H1 (cell line): ENCODE results near the gene TTC6.

Source experiments
- CTBP2 ChIP-seq: IDR thresholded peaks from 2 replicates; pipeline ENCODE4 v1.7.0; 2011; ENCODE audit warnings: borderline replicate concordance, mild to moderate bottlenecking, moderate library complexity, mixed read lengths, low read length; ENCODE audit not compliant: insufficient read depth, insufficient read length
- EZH2 ChIP-seq: fragments of 200-600 bp; sonication (generic); IDR thresholded peaks from 2 replicates; pipeline ENCODE4 v1.7.1; 2012; ENCODE audit warnings: low read depth, mild to moderate bottlenecking, moderate library complexity, low read length, inconsistent platforms; ENCODE audit not compliant: severe bottlenecking
- PHF8 ChIP-seq: fragments of 200-600 bp; sonication (generic); conservative IDR thresholded peaks from 2 replicates; pipeline ENCODE4 v1.7.1; 2012; ENCODE audit warnings: low read depth, mild to moderate bottlenecking, inconsistent platforms, low read length, moderate library complexity
- POLR2A ChIP-seq, 2 experiments: IDR thresholded peaks; 1 replicate in 1 of 2; 2 replicates in 1 of 2; pipeline ENCODE4 v1.6.1; 2011; ENCODE audit warnings: low read depth in 2 of 2, low read length in 2 of 2, mild to moderate bottlenecking in 2 of 2; ENCODE audit errors: control extremely low read depth in 1 of 2
- POLR2AphosphoS5 ChIP-seq: IDR thresholded peaks from 2 replicates; pipeline ENCODE4 v1.6.1; 2011; ENCODE audit warnings: low read depth, low read length
- RFX5 ChIP-seq: IDR thresholded peaks from 2 replicates; pipeline ENCODE4 v1.6.1; 2011; ENCODE audit warnings: low read depth, low read length, improper control_type of control experiment, borderline replicate concordance
- ZNF274 ChIP-seq: IDR thresholded peaks from 2 replicates; pipeline ENCODE4 v1.7.0; 2012; ENCODE audit warnings: low read length, borderline replicate concordance; ENCODE audit errors: extremely low read depth
- TF ChIP-seq, protein P1 (sequence below), 3 experiments: IDR thresholded peaks; 1 replicate in 2 of 3; 2 replicates in 1 of 3; pipeline versions ENCODE4 v1.5.1 to v1.6.1; 2011; ENCODE audit warnings: low read length in 3 of 3, mild to moderate bottlenecking in 3 of 3, inconsistent platforms in 2 of 3, low read depth in 1 of 3, moderate library complexity in 1 of 3; ENCODE audit not compliant: insufficient read depth in 1 of 3; ENCODE audit errors: control extremely low read depth in 1 of 3

DNA sequence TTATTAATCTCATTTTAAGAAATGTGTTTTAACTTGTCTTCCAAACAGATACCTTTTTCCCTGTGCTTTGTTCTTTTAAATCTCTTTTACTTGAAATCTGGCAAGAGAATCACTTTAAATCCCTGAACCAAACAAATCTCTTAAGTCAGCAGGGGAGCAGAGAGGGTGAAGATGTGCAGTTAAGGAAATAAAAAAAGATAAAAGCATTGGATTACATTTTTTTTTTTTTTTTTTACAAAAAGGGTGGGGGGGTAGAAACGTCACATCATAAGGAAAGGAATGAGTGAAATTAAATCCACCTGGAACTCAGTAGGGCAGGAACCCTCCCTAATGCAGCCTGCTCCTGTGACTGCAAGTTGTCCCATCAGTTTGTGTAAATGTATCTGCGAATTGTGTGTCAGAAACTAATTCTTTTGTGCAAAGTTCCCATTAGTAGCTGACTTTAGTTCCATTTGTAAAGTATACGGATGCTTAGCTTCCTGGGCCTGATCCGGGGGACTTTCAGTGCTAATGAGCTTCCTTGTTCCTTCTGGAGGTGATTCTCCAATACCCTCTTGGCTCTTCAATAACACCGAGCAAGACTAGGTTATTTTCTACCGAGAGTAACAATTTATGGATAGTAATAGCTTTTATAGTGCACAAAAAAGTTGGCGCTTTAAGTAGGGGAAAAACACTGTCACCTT lies 1.5 kb downstream of the TTC6 start:
- TF ChIP-seq POLR2A (IDR thresholded peaks at IDR 0.05; ENCODE audit: control extremely low read depth in 1 of 2, low read depth in 2 of 2, low read length in 2 of 2) (no peak), EZH2 (no peak), RFX5 (no peak), PHF8 (no peak), CTBP2 (no peak), ZNF274 (no peak), POLR2AphosphoS5 (no peak)
- TF ChIP-seq, protein P1, sequence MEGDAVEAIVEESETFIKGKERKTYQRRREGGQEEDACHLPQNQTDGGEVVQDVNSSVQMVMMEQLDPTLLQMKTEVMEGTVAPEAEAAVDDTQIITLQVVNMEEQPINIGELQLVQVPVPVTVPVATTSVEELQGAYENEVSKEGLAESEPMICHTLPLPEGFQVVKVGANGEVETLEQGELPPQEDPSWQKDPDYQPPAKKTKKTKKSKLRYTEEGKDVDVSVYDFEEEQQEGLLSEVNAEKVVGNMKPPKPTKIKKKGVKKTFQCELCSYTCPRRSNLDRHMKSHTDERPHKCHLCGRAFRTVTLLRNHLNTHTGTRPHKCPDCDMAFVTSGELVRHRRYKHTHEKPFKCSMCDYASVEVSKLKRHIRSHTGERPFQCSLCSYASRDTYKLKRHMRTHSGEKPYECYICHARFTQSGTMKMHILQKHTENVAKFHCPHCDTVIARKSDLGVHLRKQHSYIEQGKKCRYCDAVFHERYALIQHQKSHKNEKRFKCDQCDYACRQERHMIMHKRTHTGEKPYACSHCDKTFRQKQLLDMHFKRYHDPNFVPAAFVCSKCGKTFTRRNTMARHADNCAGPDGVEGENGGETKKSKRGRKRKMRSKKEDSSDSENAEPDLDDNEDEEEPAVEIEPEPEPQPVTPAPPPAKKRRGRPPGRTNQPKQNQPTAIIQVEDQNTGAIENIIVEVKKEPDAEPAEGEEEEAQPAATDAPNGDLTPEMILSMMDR (IDR thresholded peaks at IDR 0.05; ENCODE audit: control extremely low read depth in 1 of 3, insufficient read depth in 1 of 3, low read depth in 1 of 3, low read length in 3 of 3): no peak
